Thyroid gland (tissue), 4 donors: Measurements from ENCODE around the gene FGF8. TPM values are rescaled to one million over a fixed set of nuclear protein-coding genes. Genes with fewer than 3 reads are reported as not detected.

Source experiments
- DNase-seq, 2 donors: peaks; one replicate each; pipeline ENCODE4 v3.0.0-alpha.2; 2019
- H3K27ac ChIP-seq, 3 donors: fragments of 200-600 bp; sonication (generic); 1 replicate in 2 of 3; 2 replicates in 1 of 3; pipeline ENCODE4 v1.5.1; 2016 to 2019; ENCODE audit warnings: mild to moderate bottlenecking in 1 of 3, moderate library complexity in 1 of 3
- H3K27me3 ChIP-seq: fragments of 200-600 bp; sonication (generic); one replicate; pipeline ENCODE4 v1.5.1; 2019
- H3K36me3 ChIP-seq, 2 donors: fragments of 200-600 bp; sonication (generic); one replicate each; pipeline ENCODE4 v1.5.1; 2016 to 2019
- H3K4me1 ChIP-seq, 2 donors: fragments of 200-600 bp; sonication (generic); one replicate each; pipeline ENCODE4 v1.5.1; 2017 to 2019
- H3K4me3 ChIP-seq, 3 donors: fragments of 200-600 bp; sonication (generic); replicated peaks in 1 of 3; 1 replicate in 2 of 3; 2 replicates in 1 of 3; pipeline ENCODE4 v1.5.1; 2016; ENCODE audit warnings: mild to moderate bottlenecking in 1 of 3
- H3K9me3 ChIP-seq: fragments of 200-600 bp; sonication (generic); one replicate; pipeline ENCODE4 v1.5.1; 2017
- POLR2A ChIP-seq, 2 donors: fragments of 450-650 bp; IDR thresholded peaks; one replicate each; pipeline ENCODE4 v1.6.1; 2017; ENCODE audit warnings: antibody characterized with exemption in 2 of 2, mild to moderate bottlenecking in 2 of 2, moderate library complexity in 1 of 2
- WGBS, 2 donors: methylation state at CpG; one replicate each; pipeline ENCODE4 v1.1.5; 2017; 5-methylcytosine and 5-hydroxymethylcytosine counted together
- intact Hi-C: fragments of 100-400 bp; cut with DNase I; formaldehyde crosslinking; loops from one replicate; pipeline ENCODE4 v1.15.1; 2023
- total RNA-seq, 4 donors: library from RNA; depleted of rRNA; stranded (reverse); fragments of >200 nt; gene quantifications; one replicate each; pipeline ENCODE4 v1.2.3, GENCODE V29; 2016
- TF ChIP-seq, protein P1 (sequence below), 6 experiments: fragments of 200-600 bp in 3 of 6; fragments of 450-650 bp in 3 of 6; sonication (generic) in 3 of 6; IDR thresholded peaks; one replicate each; pipeline ENCODE4 v1.5.1; 2016 to 2019; ENCODE audit warnings: antibody characterized with exemption in 6 of 6, mild to moderate bottlenecking in 2 of 6, inconsistent platforms in 1 of 6, moderate library complexity in 1 of 6

The FGF8 gene
- total RNA-seq, 4 donors from 2014 or later: not detected

DNA sequence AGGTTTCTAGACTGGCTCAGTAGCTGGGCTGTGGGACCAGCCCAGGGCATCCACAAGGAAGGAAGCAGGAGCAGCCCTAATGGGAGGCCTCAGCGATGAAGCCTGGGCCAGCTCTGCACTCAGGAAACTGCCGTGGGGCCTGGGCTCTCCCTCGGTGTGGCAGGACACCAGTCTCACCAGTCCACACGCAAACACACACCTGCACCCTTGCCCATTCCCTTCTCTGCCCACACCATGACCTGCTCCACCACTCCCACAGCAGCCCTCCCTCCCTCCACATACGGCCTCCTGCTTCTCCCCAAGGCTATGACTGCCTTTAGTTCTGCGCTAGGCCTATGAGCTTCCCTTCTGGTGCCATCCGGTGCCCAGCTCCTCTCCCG lies 7.1 kb downstream of the FGF8 start:
- 81 to 84% methylated on average over 7 of the region's 8 CpGs for WGBS, 2 donors
- Histone ChIP-seq H3K27ac (no peak overlapping the region), H3K4me3 (no peak overlapping the region), H3K36me3 (no peaks in the 10 kb centered on the region), H3K27me3 (peaks cover 14% of the 10 kb centered on the region), H3K9me3 (no peaks in the 10 kb centered on the region), H3K4me1 (peaks cover 0 to 6% of the 10 kb centered on the region in 2 donors)
- intact Hi-C loops: no loop called here
- no peak for DNase-seq
- TF ChIP-seq, protein P1, sequence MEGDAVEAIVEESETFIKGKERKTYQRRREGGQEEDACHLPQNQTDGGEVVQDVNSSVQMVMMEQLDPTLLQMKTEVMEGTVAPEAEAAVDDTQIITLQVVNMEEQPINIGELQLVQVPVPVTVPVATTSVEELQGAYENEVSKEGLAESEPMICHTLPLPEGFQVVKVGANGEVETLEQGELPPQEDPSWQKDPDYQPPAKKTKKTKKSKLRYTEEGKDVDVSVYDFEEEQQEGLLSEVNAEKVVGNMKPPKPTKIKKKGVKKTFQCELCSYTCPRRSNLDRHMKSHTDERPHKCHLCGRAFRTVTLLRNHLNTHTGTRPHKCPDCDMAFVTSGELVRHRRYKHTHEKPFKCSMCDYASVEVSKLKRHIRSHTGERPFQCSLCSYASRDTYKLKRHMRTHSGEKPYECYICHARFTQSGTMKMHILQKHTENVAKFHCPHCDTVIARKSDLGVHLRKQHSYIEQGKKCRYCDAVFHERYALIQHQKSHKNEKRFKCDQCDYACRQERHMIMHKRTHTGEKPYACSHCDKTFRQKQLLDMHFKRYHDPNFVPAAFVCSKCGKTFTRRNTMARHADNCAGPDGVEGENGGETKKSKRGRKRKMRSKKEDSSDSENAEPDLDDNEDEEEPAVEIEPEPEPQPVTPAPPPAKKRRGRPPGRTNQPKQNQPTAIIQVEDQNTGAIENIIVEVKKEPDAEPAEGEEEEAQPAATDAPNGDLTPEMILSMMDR (IDR thresholded peaks at IDR 0.05): no peak
- TF ChIP-seq POLR2A (IDR thresholded peaks at IDR 0.05): no peak

DNA sequence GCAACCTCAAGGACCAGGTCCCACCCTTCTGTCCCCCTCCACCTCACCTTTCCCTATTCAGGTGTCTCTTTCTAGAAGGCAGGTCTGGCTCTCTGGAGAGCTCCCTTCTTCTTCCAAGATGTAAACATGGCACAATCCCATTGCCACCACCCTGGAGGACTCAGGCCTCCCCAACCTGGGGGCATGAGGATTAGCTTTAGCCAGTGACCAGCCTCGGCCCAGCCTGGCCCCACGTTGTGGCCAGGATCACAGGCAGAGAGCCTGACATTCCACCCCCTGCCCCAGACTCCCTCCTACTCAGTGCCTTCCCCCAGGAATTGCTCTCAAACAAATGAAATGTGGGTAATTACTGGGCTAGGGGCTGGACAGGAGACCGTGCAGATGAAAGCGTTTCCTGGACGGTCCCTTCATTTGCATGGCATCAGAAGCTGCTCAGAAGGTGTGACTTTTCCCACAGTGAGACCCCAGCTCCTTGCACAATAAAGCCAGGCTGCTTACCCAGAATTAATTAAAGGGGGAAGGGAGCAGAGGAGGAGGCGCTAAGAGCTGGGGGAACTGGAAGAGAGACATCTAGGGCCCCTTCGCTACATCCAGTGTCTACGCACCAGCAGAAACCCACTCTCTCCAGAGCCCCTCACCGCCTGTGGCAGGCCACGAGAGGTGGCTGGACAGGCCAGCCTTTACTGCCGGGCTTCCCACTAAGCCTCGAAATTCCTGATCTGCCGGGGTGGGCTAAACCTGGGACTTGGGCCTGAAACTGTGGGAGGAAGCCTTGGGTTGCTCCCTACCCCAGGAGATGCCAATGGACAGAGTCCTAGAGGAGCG lies 7.7 kb downstream of the FGF8 start:
- WGBS, 2 donors: 67 to 70% methylated on average over 12 to 14 of the region's 14 CpGs
- TF ChIP-seq, protein P1 (IDR thresholded peaks at IDR 0.05): no peak
- no peak for TF ChIP-seq POLR2A (IDR thresholded peaks at IDR 0.05)
- Histone ChIP-seq H3K27me3 (peaks cover 13% of the 10 kb centered on the region), H3K4me3 (no peak overlapping the region), H3K36me3 (no peaks in the 10 kb centered on the region), H3K4me1 (peaks cover 0 to under 1% of the 10 kb centered on the region in 2 donors), H3K27ac (no peak overlapping the region), H3K9me3 (no peaks in the 10 kb centered on the region)
- DNase-seq: no peak
- intact Hi-C loops: no loop called here

DNA sequence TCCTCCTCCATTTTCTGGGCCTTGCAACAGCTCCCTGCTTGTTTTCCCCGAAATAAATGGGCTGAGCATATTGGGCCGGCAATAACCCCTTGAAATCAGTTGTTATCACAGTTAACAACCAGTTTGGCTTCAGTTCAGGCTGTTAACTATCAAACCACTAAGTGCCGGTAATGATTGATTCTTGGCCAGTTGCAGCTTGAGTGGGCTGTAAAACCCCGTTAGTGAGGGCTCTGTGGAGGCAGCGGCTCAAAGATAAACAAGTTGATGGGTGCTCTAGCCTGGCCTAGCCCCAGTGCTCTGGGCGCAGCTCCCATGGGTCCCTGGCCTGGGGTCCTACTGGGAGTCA lies 8.3 kb downstream of the FGF8 start:
- TF ChIP-seq POLR2A (IDR thresholded peaks at IDR 0.05): no peak
- TF ChIP-seq, protein P1 (IDR thresholded peaks at IDR 0.05): no peak
- intact Hi-C loops: no loop called here
- H3K27me3 ChIP-seq: peaks cover 8% of the 10 kb centered on the region
- H3K27ac ChIP-seq: no peak overlapping the region
- H3K4me3 ChIP-seq: no peak overlapping the region
- WGBS, 2 donors: 17 to 31% methylated on average over 5 to 6 of the region's 6 CpGs
- H3K9me3 ChIP-seq: no peaks in the 10 kb centered on the region
- no peaks in the 10 kb centered on the region for H3K36me3 ChIP-seq
- no peaks in the 10 kb centered on the region for H3K4me1 ChIP-seq
- DNase-seq: no peak

DNA sequence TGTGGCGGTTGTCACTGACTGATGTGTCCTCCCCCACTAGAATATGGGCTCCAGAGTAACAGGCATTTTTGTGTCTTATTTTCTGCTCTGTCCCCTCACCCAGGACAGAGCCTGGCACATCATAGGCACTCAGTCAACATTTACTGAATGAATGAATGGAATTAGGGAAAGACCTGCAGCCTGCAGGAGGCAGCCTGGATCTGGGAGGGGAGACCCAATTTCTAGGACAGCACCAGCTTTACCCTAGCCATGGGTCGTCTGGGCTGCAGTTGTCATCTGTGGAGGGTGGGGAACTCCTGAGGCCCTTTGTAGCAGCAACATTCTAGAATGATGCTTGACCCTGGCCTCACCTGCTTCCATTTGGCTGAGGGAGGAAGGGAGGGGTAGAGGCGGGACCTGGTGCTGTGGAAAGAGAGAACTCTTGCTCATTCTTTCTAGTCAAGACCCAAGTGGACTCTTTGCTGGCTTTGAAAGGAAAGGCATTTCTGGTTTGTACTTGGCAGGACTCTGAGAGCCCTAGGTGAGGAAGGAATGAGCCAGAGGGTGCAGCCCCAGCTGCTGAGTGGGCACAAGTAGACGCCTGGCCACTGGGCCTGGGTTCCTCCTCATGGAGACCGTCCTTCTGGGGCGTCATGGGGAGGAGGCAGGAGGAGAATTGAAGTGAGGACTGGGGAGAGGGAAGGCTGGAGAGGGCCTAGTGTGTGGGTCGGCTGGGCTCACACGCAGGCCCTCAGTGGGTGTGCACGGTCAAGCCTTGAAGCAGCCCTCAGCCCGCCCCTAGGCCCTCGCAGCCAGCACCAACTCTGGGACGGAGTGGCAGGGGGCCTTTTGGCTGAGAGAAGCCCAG lies 8.9 kb downstream of the FGF8 start:
- H3K4me3 ChIP-seq: no peak overlapping the region
- no peaks in the 10 kb centered on the region for H3K4me1 ChIP-seq
- peaks cover 2% of the 10 kb centered on the region for H3K27me3 ChIP-seq
- DNase-seq: no peak
- no peak overlapping the region for H3K27ac ChIP-seq
- intact Hi-C loops: no loop called here
- 61 to 72% methylated on average over 12 of the region's 12 CpGs for WGBS, 2 donors
- TF ChIP-seq, protein P1 (IDR thresholded peaks at IDR 0.05): no peak
- no peak for TF ChIP-seq POLR2A (IDR thresholded peaks at IDR 0.05)
- H3K36me3 ChIP-seq: no peaks in the 10 kb centered on the region
- H3K9me3 ChIP-seq: no peaks in the 10 kb centered on the region

DNA sequence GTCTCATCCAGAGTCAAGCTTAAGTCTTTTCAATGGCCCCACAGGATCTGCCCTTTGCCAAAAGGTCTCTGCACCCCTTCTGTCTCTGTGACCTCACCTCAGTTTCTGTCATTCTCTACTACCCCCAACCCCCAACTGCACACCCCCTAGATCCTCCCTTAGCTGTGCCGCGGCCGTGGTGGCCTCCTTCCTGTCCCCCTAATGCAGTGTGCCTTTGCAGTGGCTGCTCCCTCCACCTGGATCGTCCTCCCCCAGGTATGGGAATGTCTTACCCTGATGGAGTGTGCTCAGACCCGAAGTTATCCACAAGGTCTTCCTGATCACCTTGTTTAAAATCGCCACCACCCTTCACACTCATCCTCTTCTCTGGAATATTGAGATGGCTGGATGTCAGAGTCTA lies 9.6 kb downstream of the FGF8 start:
- Histone ChIP-seq H3K9me3 (no peaks in the 10 kb centered on the region), H3K27ac (no peak overlapping the region), H3K36me3 (no peaks in the 10 kb centered on the region), H3K27me3 (no peaks in the 10 kb centered on the region), H3K4me3 (no peak overlapping the region), H3K4me1 (no peaks in the 10 kb centered on the region)
- intact Hi-C loops: no loop called here
- no peak for DNase-seq
- no peak for TF ChIP-seq POLR2A (IDR thresholded peaks at IDR 0.05)
- TF ChIP-seq, protein P1 (IDR thresholded peaks at IDR 0.05): no peak
- WGBS, 2 donors: 80 to 91% methylated on average over 6 of the region's 6 CpGs
